Epithelial cell of proximal tubule (primary cell): Measurements from ENCODE around the gene AP5B1. TPM values are rescaled to one million over a fixed set of nuclear protein-coding genes. Genes with fewer than 3 reads are reported as not detected.

ENCODE experiments used
- DNase-seq: peaks from one replicate; pipeline ENCODE4 v3.0.0-alpha.2; 2011; ENCODE audit warnings: low read depth
- H3K4me3 ChIP-seq: 2 replicates; pipeline ENCODE4 v1.5.1; 2011; ENCODE audit warnings: low read depth, mild to moderate bottlenecking, low read length
- CTCF ChIP-seq: conservative IDR thresholded peaks from 2 replicates; pipeline ENCODE4 v1.5.1; 2012; ENCODE audit warnings: low read depth, mild to moderate bottlenecking, low read length
- total RNA-seq: library from RNA; depleted of rRNA; stranded (reverse); fragments of >200 nt; gene quantifications from 2 replicates; pipeline ENCODE4 v1.2.3, GENCODE V29; 2015

The AP5B1 gene
- total RNA-seq, 1 donor from 2014 or later, result 17.9 TPM

GRCh38 chr11:65793144-65793581, 12.4 kb upstream of the AP5B1 start:
- DNase-seq, result no peak
- no peak for TF ChIP-seq CTCF
- no peak overlapping the region for H3K4me3 ChIP-seq

- TF ChIP-seq CTCF, result no peak
- no peak overlapping the region for H3K4me3 ChIP-seq
- no peak for DNase-seq
These were observed 11.7 kb upstream of the AP5B1 start for GRCh38 chr11:65792456-65792855.

GRCh38 chr11:65791719-65792213, 11.0 kb upstream of the AP5B1 start:
- no peak overlapping the region for H3K4me3 ChIP-seq
- no peak for DNase-seq

GRCh38 chr11:65790902-65791650, 10.3 kb upstream of the AP5B1 start:
- no peak overlapping the region for H3K4me3 ChIP-seq
- TF ChIP-seq CTCF, result no peak
- no peak for DNase-seq

More at GRCh38 chr11:65791719-65792213, 11.0 kb upstream of the AP5B1 start:
- TF ChIP-seq CTCF, result no peak

GRCh38 chr11:65790104-65790901, 9.5 kb upstream of the AP5B1 start:
- no peak for TF ChIP-seq CTCF
- no peak overlapping the region for H3K4me3 ChIP-seq
- no peak for DNase-seq

- no peak for DNase-seq
- TF ChIP-seq CTCF, result no peak
- no peak overlapping the region for H3K4me3 ChIP-seq
These were observed 8.7 kb upstream of the AP5B1 start for GRCh38 chr11:65789230-65790103.
